Thoracic aorta (tissue), 2 donors: ENCODE results near the gene SLC9A8. TPM values are rescaled to one million over a fixed set of nuclear protein-coding genes. Genes with fewer than 3 reads are reported as not detected.
"Not testable (repeated sequence)": the region's sequence is repeated elsewhere in the genome, so short reads cannot be mapped to it uniquely, and the experiment has no call there.

Experiments used
- ATAC-seq: fragments of 150-250 bp; one replicate; pipeline ENCODE4 v1.8.0; 2017; ENCODE audit warnings: low read depth; ENCODE audit not compliant: insufficient number of reproducible peaks, low FRiP score
- DNase-seq: peaks from one replicate; pipeline ENCODE4 v3.0.0-alpha.2; 2020; ENCODE audit warnings: low spot score
- H3K27ac ChIP-seq, 2 donors: fragments of 200-600 bp; sonication (generic); 1 replicate in 1 of 2; 2 replicates in 1 of 2; pipeline ENCODE4 v1.5.1; 2016; ENCODE audit warnings: mild to moderate bottlenecking in 2 of 2, moderate library complexity in 2 of 2
- H3K27me3 ChIP-seq: fragments of 200-600 bp; sonication (generic); replicated peaks from 2 replicates; pipeline ENCODE4 v1.6.0; 2016; ENCODE audit warnings: mild to moderate bottlenecking; ENCODE audit not compliant: insufficient read depth
- H3K36me3 ChIP-seq: fragments of 200-600 bp; sonication (generic); one replicate; pipeline ENCODE4 v1.5.1; 2016
- H3K4me1 ChIP-seq, 2 donors: fragments of 200-600 bp; sonication (generic); 1 replicate in 1 of 2; 2 replicates in 1 of 2; pipeline versions ENCODE4 v1.5.1 to v1.6.0; 2016; ENCODE audit warnings: low read depth in 2 of 2, mild to moderate bottlenecking in 1 of 2; ENCODE audit not compliant: control insufficient read depth in 1 of 2
- H3K4me3 ChIP-seq: fragments of 200-600 bp; sonication (generic); 2 replicates; pipeline ENCODE4 v1.5.1; 2016; ENCODE audit warnings: mild to moderate bottlenecking
- H3K9me3 ChIP-seq: fragments of 200-600 bp; sonication (generic); 2 replicates; pipeline ENCODE4 v1.5.1; 2016
- CTCF ChIP-seq: fragments of 200-600 bp; sonication (generic); IDR thresholded peaks from one replicate; pipeline ENCODE4 v1.5.1; 2019; ENCODE audit warnings: antibody characterized with exemption
- total RNA-seq, 2 donors: library from RNA; depleted of rRNA; stranded (reverse); fragments of >200 nt; gene quantifications; one replicate each; pipeline versions ENCODE4 v1.1.0 to v1.2.3, GENCODE V29; 2016

The SLC9A8 gene
- total RNA-seq, 2 donors from 2014 or later: 9.2 to 14.3 TPM

DNA sequence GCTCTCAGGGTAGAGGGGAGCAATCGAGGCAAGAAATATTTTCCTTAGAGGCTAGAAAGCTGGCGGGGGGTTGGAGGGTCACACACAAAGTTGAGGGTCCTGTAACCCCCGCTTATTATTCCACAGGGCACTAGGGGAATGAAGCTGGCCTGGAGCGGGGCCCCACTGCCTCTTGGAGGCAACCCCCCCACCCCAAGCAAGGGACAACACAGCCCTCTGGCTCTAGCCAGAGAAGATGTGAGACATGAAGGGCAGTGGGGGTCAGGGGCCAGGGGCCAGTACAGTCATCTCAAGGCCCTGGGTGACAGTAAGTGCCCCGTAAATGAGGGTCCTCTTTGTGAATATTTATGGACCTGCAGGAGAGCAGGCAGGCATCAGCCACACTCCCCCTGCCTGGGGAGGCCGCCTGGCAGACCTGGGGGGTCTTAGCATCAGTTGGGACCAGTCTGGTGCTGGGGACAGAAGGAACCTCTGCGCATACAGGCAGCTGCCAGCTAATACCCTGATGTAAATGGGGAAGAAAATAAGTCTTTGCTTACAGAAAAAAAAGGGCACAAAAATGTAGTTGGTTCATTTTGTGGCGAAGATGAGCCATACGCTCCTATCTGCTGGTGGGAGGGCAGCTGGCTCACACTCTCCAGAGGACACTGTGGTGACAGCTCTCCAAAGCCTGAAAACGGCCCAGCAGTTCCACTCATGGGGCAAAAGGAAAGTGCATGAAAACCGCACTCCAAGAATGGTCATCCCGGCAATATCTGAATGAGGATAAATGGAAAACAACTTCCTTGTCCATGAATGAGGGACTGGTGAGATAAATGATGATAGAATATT, 80.8 kb downstream of the SLC9A8 start:
- no peak for ATAC-seq
- no peaks in the 10 kb centered on the region for H3K9me3 ChIP-seq
- no peaks in the 10 kb centered on the region for H3K27me3 ChIP-seq
- no peak overlapping the region for H3K27ac ChIP-seq
- peaks cover 7 to 18% of the 10 kb centered on the region in 2 donors for H3K4me1 ChIP-seq
- H3K36me3 ChIP-seq: no peaks in the 10 kb centered on the region
- TF ChIP-seq CTCF: no peak
- DNase-seq: no peak
- H3K4me3 ChIP-seq: peak overlapping the region; percentile 16

DNA sequence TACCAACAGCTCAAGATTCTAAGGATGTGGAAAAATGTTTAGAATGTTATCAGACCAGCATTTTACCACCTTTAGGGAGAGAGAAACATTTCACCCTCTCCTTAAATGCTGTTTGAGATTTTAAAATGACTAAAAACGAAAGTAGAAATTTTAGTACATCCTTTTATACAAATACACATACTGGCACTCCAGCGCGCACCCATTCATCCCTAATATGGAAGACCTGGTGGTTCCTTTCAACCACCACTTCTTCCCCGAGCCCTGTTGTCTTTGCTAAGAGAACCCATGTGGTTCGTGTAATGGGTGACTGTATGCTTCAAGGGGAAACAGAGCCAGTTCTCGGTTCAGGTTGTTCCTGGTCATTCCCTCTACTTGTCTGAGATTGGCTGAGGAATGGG, 81.4 kb downstream of the SLC9A8 start:
- no peaks in the 10 kb centered on the region for H3K9me3 ChIP-seq
- no peak for TF ChIP-seq CTCF
- H3K27ac ChIP-seq: no peak overlapping the region
- peak overlapping the region; percentile 16 for H3K4me3 ChIP-seq
- H3K4me1 ChIP-seq: peaks cover 7 to 17% of the 10 kb centered on the region in 2 donors
- DNase-seq (no peak), ATAC-seq (no peak)
- H3K36me3 ChIP-seq: no peaks in the 10 kb centered on the region
- H3K27me3 ChIP-seq: no peaks in the 10 kb centered on the region

GRCh38 chr20:49895474-49896093, 83.0 kb downstream of the SLC9A8 start:
- ATAC-seq, H3K9me3 ChIP-seq, H3K27me3 ChIP-seq, H3K4me3 ChIP-seq, H3K27ac ChIP-seq, DNase-seq, H3K36me3 ChIP-seq: not testable (repeated sequence)
- peaks cover 7 to 17% of the 10 kb centered on the region in 2 donors for H3K4me1 ChIP-seq

- no peak overlapping the region for H3K27ac ChIP-seq
- no peak for ATAC-seq
Observed at GRCh38 chr20:49896204-49896603, 83.6 kb downstream of the SLC9A8 start.

GRCh38 chr20:49899541-49900383, 87.1 kb downstream of the SLC9A8 start:
- H3K4me3 ChIP-seq: no peak overlapping the region
- ATAC-seq (no peak), DNase-seq (no peak)
- TF ChIP-seq CTCF: no peak
- H3K4me1 ChIP-seq: no peaks in the 10 kb centered on the region
- peaks cover 9% of the 10 kb centered on the region for H3K36me3 ChIP-seq
- H3K27me3 ChIP-seq: no peaks in the 10 kb centered on the region
- no peaks in the 10 kb centered on the region for H3K9me3 ChIP-seq
- H3K27ac ChIP-seq: no peak overlapping the region

More at GRCh38 chr20:49896204-49896603, 83.6 kb downstream of the SLC9A8 start:
- no peak for TF ChIP-seq CTCF
- Histone ChIP-seq H3K27me3 (no peaks in the 10 kb centered on the region), H3K4me1 (peaks cover 7 to 17% of the 10 kb centered on the region in 2 donors), H3K36me3 (no peaks in the 10 kb centered on the region), H3K4me3 (no peak overlapping the region), H3K9me3 (no peaks in the 10 kb centered on the region)
- no peak for DNase-seq
